ENCODE data around the gene EXOSC7.

GRCh38 chr3:44983484-44983941, 7.5 kb downstream of the EXOSC7 start:
- TF ChIP-seq RARB (CRISPR knock-in tag; IDR thresholded peaks at IDR 0.05), result no peak
- TF ChIP-seq ZFP3 (CRISPR knock-in tag; IDR thresholded peaks at IDR 0.05), result no peak
- no peak for TF ChIP-seq TOX (CRISPR knock-in tag; IDR thresholded peaks at IDR 0.05; ENCODE audit: borderline replicate concordance)
- TF ChIP-seq ARNTL (CRISPR knock-in tag; IDR thresholded peaks at IDR 0.05; ENCODE audit: borderline replicate concordance, low read depth), result no peak
- no peak for TF ChIP-seq PPARA (CRISPR knock-in tag; IDR thresholded peaks at IDR 0.05; ENCODE audit: borderline replicate concordance)
- no peak for TF ChIP-seq GLIS3 (CRISPR knock-in tag; IDR thresholded peaks at IDR 0.05)
- no peak for TF ChIP-seq CREB5 (CRISPR knock-in tag; IDR thresholded peaks at IDR 0.05; ENCODE audit: low read depth)
- no peak for TF ChIP-seq SNAI2 (CRISPR knock-in tag; IDR thresholded peaks at IDR 0.05)
- TF ChIP-seq ESRRG (CRISPR knock-in tag; IDR thresholded peaks at IDR 0.05), result no peak
- no peak for TF ChIP-seq CSRNP3 (CRISPR knock-in tag; IDR thresholded peaks at IDR 0.05)
- TF ChIP-seq TSHZ2 (CRISPR knock-in tag; IDR thresholded peaks at IDR 0.05), result no peak
